ENCODE data around the gene SELENOW.

- TF ChIP-seq POLR2AphosphoS5 (IDR thresholded peaks at IDR 0.05) (peak; percentile 7 to 17), CTCF (IDR thresholded peaks at IDR 0.05) (peak; percentile 80 to 90 (median 83))
Measured at GRCh38 chr19:47765523-47766358, 12.8 kb upstream of the SELENOW start.

Data from esophagus muscularis mucosa (tissue), 3 donors.